Brain microvascular endothelial cell (primary cell): ENCODE data around the gene CDX2.

ENCODE experiments used
- DNase-seq: peaks from one replicate; pipeline ENCODE4 v3.0.0-alpha.2; 2020
- H3K27ac ChIP-seq: fragments of 250-450 bp; sonication (Bioruptor Pico); 2 replicates; pipeline ENCODE4 v1.5.1; 2020; ENCODE audit warnings: mild to moderate bottlenecking, moderate library complexity
- H3K27me3 ChIP-seq: fragments of 250-450 bp; sonication (Bioruptor Pico); replicated peaks from 2 replicates; pipeline ENCODE4 v1.5.1; 2020; ENCODE audit warnings: mild to moderate bottlenecking
- H3K36me3 ChIP-seq: fragments of 250-450 bp; sonication (Bioruptor Pico); replicated peaks from 2 replicates; pipeline ENCODE4 v1.5.1; 2020; ENCODE audit warnings: mild to moderate bottlenecking
- H3K4me3 ChIP-seq: 2 replicates; pipeline ENCODE4 v1.5.1; 2011; ENCODE audit warnings: low read depth, mild to moderate bottlenecking, control low read depth, low read length, moderate library complexity
- CTCF ChIP-seq: IDR thresholded peaks from 2 replicates; pipeline ENCODE4 v1.5.1; 2011; ENCODE audit warnings: low read depth, mild to moderate bottlenecking, moderate library complexity, low read length, control low read depth, inconsistent platforms; ENCODE audit errors: missing control alignments
- in situ Hi-C: cut with HindIII; loops from 2 replicates; pipeline ENCODE4 v1.10.0; 2017; ENCODE audit warnings: low sequenced_read_pairs, low pct_ligation_motif_present

CDX2 gene

GRCh38 chr13:27971776-27972477 lies 2.8 kb upstream of the CDX2 start:
- H3K36me3 ChIP-seq = no peaks in the 10 kb centered on the region
- H3K27me3 ChIP-seq = peaks cover 99% of the 10 kb centered on the region
- H3K27ac ChIP-seq = no peak overlapping the region
- H3K4me3 ChIP-seq = no peak overlapping the region
- no peak for DNase-seq
- in situ Hi-C loops = no loop called here
- TF ChIP-seq CTCF = no peak

- DNase-seq = no peak
- in situ Hi-C loops = no loop called here
- Histone ChIP-seq H3K4me3 (no peak overlapping the region), H3K36me3 (no peaks in the 10 kb centered on the region), H3K27me3 (peaks cover 100% of the 10 kb centered on the region), H3K27ac (no peak overlapping the region)
- TF ChIP-seq CTCF = no peak
Observed at GRCh38 chr13:27971236-27971645, 2.1 kb upstream of the CDX2 start.

- no peak for DNase-seq
- Histone ChIP-seq H3K27me3 (peaks cover 100% of the 10 kb centered on the region), H3K4me3 (no peak overlapping the region), H3K36me3 (no peaks in the 10 kb centered on the region), H3K27ac (no peak overlapping the region)
- no peak for TF ChIP-seq CTCF
- in situ Hi-C loops = no loop called here
Observed at GRCh38 chr13:27970382-27971235, 1.5 kb upstream of the CDX2 start.

GRCh38 chr13:27969866-27970229 lies 733 bp upstream of the CDX2 start:
- no peak for TF ChIP-seq CTCF
- in situ Hi-C loops = no loop called here

GRCh38 chr13:27968316-27969081 lies 616 bp downstream of the CDX2 start:
- TF ChIP-seq CTCF = no peak
- peaks cover 98% of the 10 kb centered on the region for H3K27me3 ChIP-seq
- H3K4me3 ChIP-seq = no peak overlapping the region
- no peak for DNase-seq
- in situ Hi-C loops = no loop called here
- no peak overlapping the region for H3K27ac ChIP-seq
- no peaks in the 10 kb centered on the region for H3K36me3 ChIP-seq

More at GRCh38 chr13:27969866-27970229, 733 bp upstream of the CDX2 start:
- DNase-seq = no peak
- Histone ChIP-seq H3K27me3 (peaks cover 100% of the 10 kb centered on the region), H3K4me3 (no peak overlapping the region), H3K27ac (no peak overlapping the region), H3K36me3 (no peaks in the 10 kb centered on the region)
